Sigmoid colon (tissue), 3 donors: ENCODE data around the gene ITM2C.

ENCODE experiments used
- POLR2A ChIP-seq, 2 donors: fragments of 450-650 bp; IDR thresholded peaks; one replicate each; pipeline ENCODE4 v1.6.1; 2016; ENCODE audit warnings: antibody characterized with exemption in 2 of 2, mild to moderate bottlenecking in 2 of 2, moderate library complexity in 2 of 2
- TF ChIP-seq, protein P1 (sequence below), 4 experiments: fragments of 450-650 bp in 3 of 4; fragments of 200-600 bp in 1 of 4; IDR thresholded peaks; one replicate each; pipeline ENCODE4 v1.5.1; 2016 to 2019; ENCODE audit warnings: antibody characterized with exemption in 4 of 4, mild to moderate bottlenecking in 3 of 4, moderate library complexity in 2 of 4

DNA sequence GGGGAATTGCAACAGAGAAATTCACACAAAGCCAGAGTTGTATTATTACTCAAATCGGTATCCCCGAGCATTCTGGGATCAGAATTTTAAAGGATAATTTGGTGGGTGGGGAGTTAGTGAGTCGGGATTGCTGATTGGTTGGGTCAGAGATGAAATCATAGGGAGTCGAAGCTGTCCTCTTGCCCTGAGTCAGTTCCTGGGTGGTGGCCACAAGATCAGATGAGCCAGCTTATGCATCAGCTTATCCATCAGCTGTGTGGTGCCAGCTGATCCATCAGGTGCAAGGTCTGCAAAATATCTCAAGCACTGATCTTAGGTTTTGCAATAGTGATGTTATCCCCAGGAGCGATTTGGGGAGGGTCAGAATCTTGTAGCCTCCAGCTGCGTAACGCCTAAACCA is 34.3 kb upstream of the ITM2C start:
- TF ChIP-seq, protein P1, sequence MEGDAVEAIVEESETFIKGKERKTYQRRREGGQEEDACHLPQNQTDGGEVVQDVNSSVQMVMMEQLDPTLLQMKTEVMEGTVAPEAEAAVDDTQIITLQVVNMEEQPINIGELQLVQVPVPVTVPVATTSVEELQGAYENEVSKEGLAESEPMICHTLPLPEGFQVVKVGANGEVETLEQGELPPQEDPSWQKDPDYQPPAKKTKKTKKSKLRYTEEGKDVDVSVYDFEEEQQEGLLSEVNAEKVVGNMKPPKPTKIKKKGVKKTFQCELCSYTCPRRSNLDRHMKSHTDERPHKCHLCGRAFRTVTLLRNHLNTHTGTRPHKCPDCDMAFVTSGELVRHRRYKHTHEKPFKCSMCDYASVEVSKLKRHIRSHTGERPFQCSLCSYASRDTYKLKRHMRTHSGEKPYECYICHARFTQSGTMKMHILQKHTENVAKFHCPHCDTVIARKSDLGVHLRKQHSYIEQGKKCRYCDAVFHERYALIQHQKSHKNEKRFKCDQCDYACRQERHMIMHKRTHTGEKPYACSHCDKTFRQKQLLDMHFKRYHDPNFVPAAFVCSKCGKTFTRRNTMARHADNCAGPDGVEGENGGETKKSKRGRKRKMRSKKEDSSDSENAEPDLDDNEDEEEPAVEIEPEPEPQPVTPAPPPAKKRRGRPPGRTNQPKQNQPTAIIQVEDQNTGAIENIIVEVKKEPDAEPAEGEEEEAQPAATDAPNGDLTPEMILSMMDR (IDR thresholded peaks at IDR 0.05), result no peak
- no peak for TF ChIP-seq POLR2A (IDR thresholded peaks at IDR 0.05)
